WI38 (cell line): ENCODE data around the gene EPAS1.

Experiments used
- H3K4me3 ChIP-seq: 2 replicates; pipeline ENCODE4 v1.5.1; 2011; ENCODE audit warnings: low read depth, mild to moderate bottlenecking, control low read depth, low read length
- TF ChIP-seq, protein P1 (sequence below): IDR thresholded peaks from 2 replicates; pipeline ENCODE4 v1.5.1; 2012; ENCODE audit warnings: low read depth, mild to moderate bottlenecking, control low read depth, low read length

The EPAS1 gene

DNA sequence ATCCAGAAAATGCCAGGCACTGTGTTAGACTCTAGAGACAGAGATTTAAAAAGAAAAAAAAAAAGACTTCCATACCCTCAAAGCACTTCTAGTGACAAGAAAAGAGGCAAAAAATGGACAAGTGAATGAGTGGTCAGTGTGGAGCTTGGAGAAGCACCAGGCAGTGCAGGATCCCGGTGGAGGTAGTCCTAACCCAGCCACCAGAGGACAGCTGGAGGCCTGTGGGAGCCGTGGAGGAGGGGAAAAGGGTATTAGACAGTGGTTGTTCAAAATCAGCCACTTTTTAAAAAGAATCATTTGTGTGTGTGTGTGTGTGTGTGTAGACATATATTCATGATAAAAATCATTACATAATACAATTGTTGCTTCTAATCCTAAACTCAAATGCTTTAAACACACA lies 32.8 kb upstream of the EPAS1 start:
- TF ChIP-seq, protein P1, sequence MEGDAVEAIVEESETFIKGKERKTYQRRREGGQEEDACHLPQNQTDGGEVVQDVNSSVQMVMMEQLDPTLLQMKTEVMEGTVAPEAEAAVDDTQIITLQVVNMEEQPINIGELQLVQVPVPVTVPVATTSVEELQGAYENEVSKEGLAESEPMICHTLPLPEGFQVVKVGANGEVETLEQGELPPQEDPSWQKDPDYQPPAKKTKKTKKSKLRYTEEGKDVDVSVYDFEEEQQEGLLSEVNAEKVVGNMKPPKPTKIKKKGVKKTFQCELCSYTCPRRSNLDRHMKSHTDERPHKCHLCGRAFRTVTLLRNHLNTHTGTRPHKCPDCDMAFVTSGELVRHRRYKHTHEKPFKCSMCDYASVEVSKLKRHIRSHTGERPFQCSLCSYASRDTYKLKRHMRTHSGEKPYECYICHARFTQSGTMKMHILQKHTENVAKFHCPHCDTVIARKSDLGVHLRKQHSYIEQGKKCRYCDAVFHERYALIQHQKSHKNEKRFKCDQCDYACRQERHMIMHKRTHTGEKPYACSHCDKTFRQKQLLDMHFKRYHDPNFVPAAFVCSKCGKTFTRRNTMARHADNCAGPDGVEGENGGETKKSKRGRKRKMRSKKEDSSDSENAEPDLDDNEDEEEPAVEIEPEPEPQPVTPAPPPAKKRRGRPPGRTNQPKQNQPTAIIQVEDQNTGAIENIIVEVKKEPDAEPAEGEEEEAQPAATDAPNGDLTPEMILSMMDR: no peak

DNA sequence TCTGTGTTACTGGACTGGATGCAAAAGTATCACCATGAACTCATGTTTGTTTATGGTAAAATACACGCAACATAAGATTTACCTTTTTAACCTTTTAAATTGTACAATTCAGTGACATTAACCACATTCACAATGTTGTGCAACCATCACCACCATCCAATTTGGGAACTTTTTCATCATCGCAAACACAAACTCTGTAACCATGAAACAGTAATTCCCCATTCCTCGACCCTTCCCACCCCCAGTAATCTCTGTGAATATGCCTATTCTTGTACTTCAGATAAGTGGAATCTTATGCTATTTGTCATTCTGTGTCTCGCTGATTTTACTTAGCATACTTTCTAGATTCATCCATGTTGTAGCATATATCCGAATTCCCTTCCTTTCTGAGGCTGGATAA lies 31.1 kb upstream of the EPAS1 start:
- no peak overlapping the region for H3K4me3 ChIP-seq
- TF ChIP-seq, protein P1: no peak

More for the DNA sequence above, 32.8 kb upstream of the EPAS1 start:
- H3K4me3 ChIP-seq: no peak overlapping the region

GRCh38 chr2:46267616-46268015 lies 29.6 kb upstream of the EPAS1 start:
- TF ChIP-seq, protein P1: no peak

DNA sequence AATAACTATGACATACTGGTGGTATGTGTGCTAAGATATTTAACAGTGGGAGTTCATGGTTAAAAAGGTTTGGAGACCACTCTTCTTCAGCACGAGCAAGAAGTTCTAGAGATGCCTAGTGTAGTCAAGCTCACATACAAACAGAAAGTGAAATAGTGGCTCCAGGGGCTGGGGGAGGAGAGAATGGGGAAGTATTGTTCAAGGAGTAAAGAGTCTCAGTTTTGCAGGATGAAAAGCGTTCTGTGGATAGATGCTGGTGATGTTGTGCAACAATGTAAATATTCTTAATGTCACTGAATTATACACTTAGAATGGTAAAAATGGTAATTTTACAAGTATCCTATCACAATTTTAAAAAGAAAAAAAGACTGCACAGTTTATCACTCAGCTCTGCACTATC lies 29.0 kb upstream of the EPAS1 start:
- no peak overlapping the region for H3K4me3 ChIP-seq
- TF ChIP-seq, protein P1: no peak

More at GRCh38 chr2:46267616-46268015, 29.6 kb upstream of the EPAS1 start:
- no peak overlapping the region for H3K4me3 ChIP-seq

DNA sequence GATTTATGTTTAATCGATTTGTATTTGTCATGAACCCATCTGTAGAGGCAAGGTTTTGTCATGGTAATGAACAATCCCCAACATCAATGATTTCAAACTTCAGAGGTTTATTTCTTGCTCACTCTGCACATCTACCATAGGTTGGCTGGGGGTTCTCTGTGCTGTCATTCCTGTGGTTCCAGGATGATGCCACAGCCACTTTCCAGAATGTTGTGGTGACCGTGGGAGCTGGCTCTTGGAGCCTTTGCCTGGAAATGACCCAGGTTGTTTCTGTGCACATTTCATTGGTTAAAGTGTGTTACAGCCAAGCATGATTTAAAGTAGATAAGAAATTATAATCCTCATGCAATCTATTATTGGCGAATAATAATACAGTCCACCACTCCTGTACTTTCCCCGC lies 28.2 kb upstream of the EPAS1 start:
- TF ChIP-seq, protein P1: no peak
- H3K4me3 ChIP-seq: no peak overlapping the region

DNA sequence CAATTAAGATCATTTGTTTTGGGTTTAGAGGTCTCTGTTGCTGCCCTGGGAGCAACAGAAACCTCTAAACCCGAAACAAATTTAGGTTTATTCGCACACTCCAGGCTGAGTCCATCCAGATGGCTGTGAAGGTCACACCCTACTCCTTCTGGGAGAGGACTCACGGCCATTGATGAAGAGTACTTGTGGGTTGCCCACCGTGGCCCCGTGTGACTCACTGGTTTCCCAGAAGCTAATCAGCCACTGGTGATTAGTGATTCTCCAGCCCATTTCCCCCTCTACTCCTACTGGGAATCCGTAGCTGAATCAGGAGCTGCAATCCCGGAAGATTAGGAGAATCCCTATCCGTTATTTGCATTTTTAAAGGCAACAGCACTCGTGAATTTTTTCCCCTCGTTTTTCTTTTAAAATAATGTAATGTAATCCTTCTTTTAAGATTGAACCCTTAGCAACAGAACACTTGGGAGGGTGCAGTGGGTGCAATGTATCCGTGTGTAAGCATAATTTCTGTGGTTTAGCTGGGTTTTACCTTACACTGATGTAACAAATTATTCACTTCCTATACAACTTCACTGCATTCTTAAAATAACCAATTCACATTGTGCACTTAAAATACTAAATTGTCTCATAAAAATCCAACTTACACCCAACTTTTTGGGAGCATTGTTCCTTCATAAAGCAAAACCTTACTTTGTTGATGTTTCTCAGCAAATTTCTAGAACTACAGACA lies 27.5 kb upstream of the EPAS1 start:
- no peak overlapping the region for H3K4me3 ChIP-seq
- TF ChIP-seq, protein P1: no peak

DNA sequence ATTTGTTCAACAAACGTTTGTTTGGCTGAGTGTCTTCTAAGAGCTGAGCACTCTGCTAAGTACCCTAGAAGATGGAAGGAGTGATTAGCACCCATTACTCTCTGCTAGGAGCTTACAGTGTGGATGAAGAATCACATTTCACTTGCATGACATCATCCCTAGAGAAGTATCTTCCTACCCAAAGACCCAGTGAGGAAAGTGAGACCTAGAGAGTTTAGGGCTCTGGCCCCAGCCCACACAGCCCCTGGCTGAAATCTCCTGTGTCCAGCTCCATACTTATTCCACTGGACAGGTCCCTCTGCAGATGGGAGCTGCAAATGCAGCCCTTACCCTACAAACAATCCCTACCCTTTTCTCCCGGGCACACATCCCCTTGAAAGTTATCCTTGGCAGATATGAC lies 26.8 kb upstream of the EPAS1 start:
- H3K4me3 ChIP-seq: no peak overlapping the region
- TF ChIP-seq, protein P1: no peak
